COR-L47 (cell line): ENCODE measurements around the gene MSI2.

Source experiments
- DNase-seq: peaks from one replicate; lab custom pipeline; 2025; lab: John Stamatoyannopoulos, UW

MSI2 gene

DNA sequence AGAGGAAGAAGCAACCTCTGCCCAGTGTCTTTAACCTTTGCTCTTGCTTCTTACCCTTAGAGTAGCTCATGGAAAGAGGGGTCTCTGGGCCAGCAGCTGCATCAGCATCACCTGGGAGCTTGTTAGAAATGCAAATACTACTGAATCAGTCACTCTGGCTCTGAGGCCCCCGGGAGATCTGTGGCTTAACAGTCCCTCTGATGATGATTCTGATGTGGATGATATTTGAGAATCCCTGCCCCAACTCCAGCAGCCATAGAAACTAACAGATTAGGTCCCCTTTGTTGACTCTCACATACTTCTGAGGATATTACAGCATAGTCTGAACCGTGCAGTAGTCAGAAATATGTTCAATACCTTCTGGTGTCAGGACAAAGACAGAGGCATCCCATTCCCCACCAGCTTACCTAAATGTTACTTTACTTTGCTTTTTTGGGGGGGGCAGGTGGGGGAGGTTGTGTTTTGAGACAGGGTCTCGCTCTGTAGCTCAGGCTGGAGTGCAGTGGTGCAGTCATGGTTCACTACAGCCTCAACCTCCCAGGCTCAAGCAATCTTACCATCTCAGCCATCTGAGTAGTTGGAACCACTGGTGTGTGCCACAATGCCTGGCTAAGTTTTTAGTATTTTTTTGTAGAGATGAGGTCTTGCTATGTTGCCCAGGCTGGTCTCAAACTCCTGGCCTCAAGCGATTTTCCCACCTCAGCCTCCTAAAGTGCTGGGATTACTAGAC is 268.7 kb downstream of the MSI2 start:
- DNase-seq = no peak

DNA sequence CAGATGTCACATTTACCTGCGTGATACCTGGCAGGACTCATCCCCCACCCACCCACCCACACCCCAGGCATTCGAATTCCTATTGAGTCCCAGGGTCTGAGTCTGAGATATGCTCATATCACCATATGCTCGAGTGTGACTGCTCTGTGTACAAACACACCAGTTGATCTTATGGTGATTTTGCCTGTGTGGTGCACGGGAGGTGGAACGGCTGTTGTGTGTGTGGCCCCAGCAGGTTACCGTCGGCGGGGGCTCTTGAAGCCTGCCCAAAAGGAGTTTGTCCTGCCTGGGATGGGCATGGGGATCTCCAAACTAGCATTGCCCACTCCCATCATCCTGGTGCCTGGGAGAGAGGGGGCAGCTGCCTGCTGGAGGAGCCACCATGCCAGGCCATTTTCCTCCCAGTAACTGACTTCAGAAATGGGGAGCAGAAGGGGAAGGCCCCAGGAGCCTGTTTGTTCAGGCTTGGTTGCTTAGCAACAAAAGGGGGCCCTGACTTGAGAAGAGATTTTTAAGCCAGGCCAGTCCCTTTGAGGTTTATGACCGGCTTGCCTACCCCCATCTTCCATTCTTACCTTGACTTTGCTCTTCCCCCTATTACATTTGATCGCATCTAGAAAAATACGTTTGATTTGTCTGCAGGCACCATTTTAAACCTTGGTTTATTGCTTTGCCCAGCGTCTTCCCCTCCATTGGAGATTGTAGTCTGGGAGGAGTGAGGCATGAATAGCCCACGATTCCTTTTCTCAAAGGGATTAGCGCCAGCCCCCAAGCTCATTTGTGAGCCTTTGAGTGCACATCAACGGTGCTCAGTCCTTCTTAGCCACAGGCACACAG is 271.1 kb downstream of the MSI2 start:
- no peak for DNase-seq

GRCh38 chr17:57528058-57528451 is 271.7 kb downstream of the MSI2 start:
- no peak for DNase-seq

GRCh38 chr17:57530026-57530425 is 273.7 kb downstream of the MSI2 start:
- DNase-seq = no peak

- DNase-seq = peak; percentile 54
Observed at GRCh38 chr17:57530508-57530907, 274.2 kb downstream of the MSI2 start.

GRCh38 chr17:57531078-57531477 is 274.8 kb downstream of the MSI2 start:
- no peak for DNase-seq

- DNase-seq = no peak
Observed at GRCh38 chr17:57531648-57532504, 275.6 kb downstream of the MSI2 start.

GRCh38 chr17:57532556-57532955 is 276.2 kb downstream of the MSI2 start:
- DNase-seq = no peak

DNA sequence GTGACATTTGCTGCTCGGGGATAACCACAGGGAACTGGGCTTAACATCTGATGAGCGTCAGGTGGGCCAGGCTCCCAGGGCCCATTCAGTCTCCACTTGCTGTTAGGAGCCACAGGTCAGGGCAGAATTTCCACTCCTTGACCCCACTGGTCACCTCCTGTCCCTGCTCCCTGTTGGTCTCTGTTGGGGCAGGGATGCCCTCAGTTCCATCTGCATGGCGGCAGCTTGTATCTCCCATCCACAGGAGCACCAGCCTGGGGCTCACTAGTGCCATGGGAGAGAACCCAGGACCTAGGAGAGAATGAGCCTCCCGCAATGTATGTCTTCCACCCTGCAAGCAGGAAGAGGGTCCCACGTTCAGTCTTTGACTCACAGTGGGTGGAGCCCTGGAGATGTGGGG is 276.6 kb downstream of the MSI2 start:
- no peak for DNase-seq

DNA sequence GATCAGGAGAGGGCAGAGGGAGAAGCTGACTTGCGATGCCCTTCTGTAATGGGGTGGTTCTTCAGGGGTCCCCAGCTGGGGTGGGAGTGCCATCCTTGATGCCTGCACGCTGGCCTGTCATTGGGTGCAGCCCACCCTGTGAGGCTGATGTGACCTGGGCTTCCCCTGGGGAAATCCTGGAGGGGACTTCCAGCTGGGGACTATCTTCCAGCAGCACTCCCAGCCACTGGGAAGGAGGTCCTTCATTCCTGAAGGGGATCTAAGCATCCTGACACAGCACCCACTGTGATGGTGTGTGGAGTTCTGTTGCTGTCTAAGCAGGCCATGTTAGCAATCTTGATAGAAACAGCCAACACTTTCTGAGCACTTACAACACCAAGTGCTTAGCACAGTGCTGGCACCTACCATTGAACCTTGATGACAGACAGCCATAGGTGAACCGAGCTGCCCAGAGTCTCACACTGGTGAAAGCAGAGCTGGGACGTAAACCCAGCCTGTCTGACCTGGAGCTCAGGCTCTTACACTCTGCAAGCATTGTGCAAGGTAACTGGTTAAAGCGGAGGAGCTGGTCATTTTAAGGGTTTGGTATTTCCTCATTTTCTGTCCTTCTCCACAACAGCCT is 277.5 kb downstream of the MSI2 start:
- DNase-seq = no peak

- no peak for DNase-seq
Observed at GRCh38 chr17:57534863-57535248, 278.5 kb downstream of the MSI2 start.

DNA sequence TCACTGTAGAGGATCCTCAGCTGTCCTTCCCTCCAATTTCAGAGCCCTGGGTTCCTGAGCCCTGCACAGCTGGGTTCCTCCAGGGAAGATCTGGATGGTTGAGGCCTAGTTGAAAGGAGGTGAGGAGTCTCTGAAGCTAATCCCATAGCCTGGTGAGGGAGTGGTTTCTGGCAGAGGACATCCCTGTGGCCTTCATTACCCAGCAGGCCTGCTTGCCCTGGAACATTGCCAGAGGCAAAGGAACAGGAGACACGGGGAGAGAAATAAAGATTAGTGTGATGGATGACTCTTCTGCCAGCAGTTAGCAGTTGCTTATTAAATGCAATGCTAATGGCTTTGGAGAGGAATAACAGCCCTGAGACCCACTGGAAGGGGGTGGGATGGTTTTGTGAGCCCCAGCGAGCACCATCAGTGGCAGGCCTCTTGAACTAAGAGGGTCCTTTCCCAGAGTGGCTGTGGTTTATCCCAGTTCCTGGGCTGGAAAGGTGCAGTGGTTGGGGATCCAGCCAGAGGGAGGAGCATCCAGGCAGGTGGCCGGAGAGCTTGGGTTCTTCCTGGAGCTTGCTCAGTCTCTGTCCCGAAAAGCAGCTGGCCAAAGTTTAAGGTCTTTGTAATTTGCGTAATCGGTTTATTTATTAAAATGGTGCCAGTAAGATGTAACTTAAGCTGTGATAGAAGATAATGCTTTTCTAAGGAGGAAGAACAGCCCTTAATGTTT is 279.1 kb downstream of the MSI2 start:
- DNase-seq = peak; percentile 74

DNA sequence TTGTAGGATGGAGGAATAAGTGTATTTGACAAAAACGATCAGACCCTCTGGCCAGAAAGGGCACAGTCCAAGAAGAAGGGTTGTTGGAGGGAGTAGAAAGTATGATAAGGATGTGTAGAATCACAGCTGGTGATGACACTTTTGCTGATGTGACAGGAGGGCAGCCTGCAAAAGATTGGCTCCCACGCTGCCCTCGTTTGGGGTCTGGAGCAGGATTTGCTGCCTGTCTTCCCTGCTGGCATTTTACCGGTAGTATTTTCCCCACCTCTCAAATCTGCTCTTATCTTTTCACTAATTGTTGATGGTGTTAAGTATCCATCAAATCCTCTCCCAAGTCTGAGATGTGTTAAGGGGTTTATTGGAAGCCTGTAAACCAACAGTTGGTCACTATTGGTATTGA is 280.0 kb downstream of the MSI2 start:
- DNase-seq = no peak

GRCh38 chr17:57536789-57537523 is 280.6 kb downstream of the MSI2 start:
- no peak for DNase-seq

GRCh38 chr17:57537524-57538410 is 281.4 kb downstream of the MSI2 start:
- DNase-seq = no peak

- no peak for DNase-seq
Observed at GRCh38 chr17:57538736-57539456, 282.6 kb downstream of the MSI2 start.

DNA sequence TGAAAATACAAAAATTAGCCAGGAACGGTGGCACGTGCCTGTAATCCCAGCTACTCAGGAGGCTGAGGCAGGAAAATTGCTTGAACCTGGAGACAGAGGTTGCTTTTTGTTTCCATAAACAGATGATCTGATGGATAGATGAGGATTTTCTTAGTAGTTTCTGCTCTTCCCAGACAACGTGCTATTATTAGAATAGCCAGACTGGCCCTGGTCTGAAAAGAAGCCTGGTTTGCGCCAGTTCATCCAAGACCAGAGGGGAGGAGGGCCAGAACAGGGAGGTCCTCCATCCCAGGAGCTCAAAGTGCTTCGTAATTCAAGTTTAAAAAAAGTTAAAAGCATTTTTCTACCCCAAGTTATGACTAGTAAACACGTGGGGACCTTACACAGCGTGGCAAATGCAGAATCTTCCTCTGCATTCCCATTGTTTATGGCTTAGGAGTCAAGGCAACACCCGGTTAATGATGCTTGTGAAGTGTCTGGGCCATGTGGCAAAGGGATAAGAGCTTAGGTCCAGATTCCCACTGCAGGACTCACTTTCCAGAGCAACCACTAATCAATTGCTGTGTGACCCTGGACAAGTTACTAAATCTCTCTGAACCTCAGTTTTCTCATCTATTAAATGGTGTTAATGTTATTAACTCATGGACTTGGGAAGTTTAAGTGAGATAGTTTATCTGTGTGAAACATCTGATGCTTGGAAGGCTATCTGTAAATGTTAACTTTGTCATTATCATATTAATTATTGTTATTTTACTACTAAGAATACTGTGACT is 283.4 kb downstream of the MSI2 start:
- no peak for DNase-seq

GRCh38 chr17:57540596-57540995 is 284.3 kb downstream of the MSI2 start:
- DNase-seq = no peak
